ENCODE results near the gene NOD2.

DNA sequence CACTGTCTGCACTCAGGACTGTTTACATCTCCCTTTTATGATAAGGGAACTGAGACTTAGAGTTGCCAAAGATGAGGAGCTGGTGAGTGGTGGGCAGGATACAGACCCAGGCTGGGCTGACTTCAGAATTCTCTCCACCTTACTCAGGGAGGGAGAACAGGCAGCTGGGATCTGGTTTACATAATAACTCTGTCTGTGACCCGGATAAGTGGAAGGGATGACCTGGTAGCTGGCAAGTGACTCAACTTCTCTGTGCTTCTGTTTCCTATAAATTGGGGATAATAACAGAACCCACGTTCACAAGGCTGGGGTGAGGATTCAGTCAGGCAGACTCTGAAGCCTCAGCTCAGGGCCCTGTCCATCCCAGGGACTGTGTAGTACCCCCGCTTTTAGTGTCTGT is 14.9 kb upstream of the NOD2 start:
- TF ChIP-seq GATA2 (IDR thresholded peaks at IDR 0.05; ENCODE audit: low read depth, low read length), result no peak
- TF ChIP-seq GATA3 (IDR thresholded peaks at IDR 0.05; ENCODE audit: low read depth, low read length), result no peak

Data from SH-SY5Y (cell line).